ENCODE results near the gene MXRA7.

GRCh38 chr17:76667786-76668453, 42.8 kb downstream of the MXRA7 start:
- TF ChIP-seq CTCF (conservative IDR thresholded peaks at IDR 0.05; ENCODE audit: low read depth, low read length) = no peak
- no peak for TF ChIP-seq SMC3 (IDR thresholded peaks at IDR 0.05; ENCODE audit: low read depth, low read length)
- no peak for TF ChIP-seq POLR2A (IDR thresholded peaks at IDR 0.05; ENCODE audit: low read depth, low read length)
- TF ChIP-seq RAD21 (IDR thresholded peaks at IDR 0.05; ENCODE audit: low read length) = no peak
- TF ChIP-seq BHLHE40 (IDR thresholded peaks at IDR 0.05; ENCODE audit: low read depth, low read length) = no peak
- no peak for TF ChIP-seq FOS (IDR thresholded peaks at IDR 0.05; ENCODE audit: low read depth, low read length)
- no peak for TF ChIP-seq USF2 (IDR thresholded peaks at IDR 0.05; ENCODE audit: low read depth, low read length)
- TF ChIP-seq MXI1 (IDR thresholded peaks at IDR 0.05; ENCODE audit: borderline replicate concordance, low read depth, low read length) = no peak
- no peak for TF ChIP-seq RFX5 (IDR thresholded peaks at IDR 0.05; ENCODE audit: low read depth, low read length)
- TF ChIP-seq MAZ (IDR thresholded peaks at IDR 0.05; ENCODE audit: borderline replicate concordance, low read depth, low read length) = no peak
- TF ChIP-seq RCOR1 (IDR thresholded peaks at IDR 0.05; ENCODE audit: insufficient replicate concordance, low read length) = no peak

Data from IMR-90 (cell line).